GM23338 (cell line): Measurements from ENCODE around the gene NXPH2. TPM values are rescaled to one million over a fixed set of nuclear protein-coding genes. Genes with fewer than 3 reads are reported as not detected.

ENCODE experiments used
- ATAC-seq: fragments of 200-7000 bp; cut with Tn5 transposase; 3 replicates; pipeline ENCODE4 v1.9.1; 2020
- DNase-seq: peaks from one replicate; pipeline ENCODE4 v3.0.0-alpha.2; 2015; ENCODE audit warnings: low spot score
- H2AFZ ChIP-seq: fragments of 200-600 bp; sonication (generic); 2 replicates; pipeline ENCODE4 v1.8.0; 2016; ENCODE audit warnings: antibody characterized with exemption, mild to moderate bottlenecking, moderate library complexity
- H3F3A ChIP-seq: fragments of 200-600 bp; sonication (generic); replicated peaks from 2 replicates; pipeline ENCODE4 v1.8.0; 2017; ENCODE audit warnings: antibody characterized with exemption, mixed run types, low read depth
- H3K27ac ChIP-seq: fragments of 200-600 bp; sonication (generic); 2 replicates; pipeline ENCODE4 v1.6.1; 2016; ENCODE audit warnings: low read depth
- H3K27me3 ChIP-seq: fragments of 200-600 bp; sonication (generic); 2 replicates; pipeline ENCODE4 v1.8.0; 2016; ENCODE audit warnings: mild to moderate bottlenecking, mixed run types, moderate library complexity; ENCODE audit not compliant: insufficient read depth
- H3K36me3 ChIP-seq: fragments of 200-600 bp; sonication (generic); 2 replicates; pipeline ENCODE4 v1.8.0; 2016; ENCODE audit warnings: mild to moderate bottlenecking; ENCODE audit not compliant: insufficient read depth
- H3K4me1 ChIP-seq: fragments of 200-600 bp; sonication (generic); 2 replicates; pipeline ENCODE4 v1.8.0; 2016; ENCODE audit warnings: mild to moderate bottlenecking, moderate library complexity; ENCODE audit not compliant: insufficient read depth
- H3K4me2 ChIP-seq: fragments of 200-600 bp; sonication (generic); 2 replicates; pipeline ENCODE4 v1.7.1; 2017; ENCODE audit warnings: mixed run types
- H3K4me3 ChIP-seq: fragments of 200-600 bp; sonication (generic); 2 replicates; pipeline ENCODE4 v1.6.1; 2016; ENCODE audit warnings: mixed run types
- H3K79me2 ChIP-seq: fragments of 200-600 bp; sonication (generic); replicated peaks from 2 replicates; pipeline ENCODE4 v1.8.0; 2017; ENCODE audit warnings: mild to moderate bottlenecking; ENCODE audit not compliant: insufficient read depth
- H3K9me2 ChIP-seq: fragments of 200-600 bp; sonication (generic); 2 replicates; pipeline ENCODE4 v1.8.0; 2017; ENCODE audit not compliant: insufficient read depth
- H4K20me1 ChIP-seq: fragments of 200-600 bp; sonication (generic); replicated peaks from 2 replicates; pipeline ENCODE4 v1.8.0; 2017; ENCODE audit warnings: mild to moderate bottlenecking; ENCODE audit not compliant: insufficient read depth
- H3K27ac Mint-ChIP-seq: 2 replicates; pipeline ENCODE4 v1.8.0; 2020; ENCODE audit warnings: inconsistent platforms, mild to moderate bottlenecking, moderate library complexity, mixed read lengths
- H3K27me3 Mint-ChIP-seq: 3 replicates; pipeline ENCODE4 v1.8.0; 2022; ENCODE audit warnings: low read depth, mild to moderate bottlenecking, moderate library complexity, mixed read lengths, inconsistent platforms; ENCODE audit not compliant: insufficient read depth, poor library complexity
- H3K36me3 Mint-ChIP-seq: 3 replicates; pipeline ENCODE4 v1.8.0; 2021; ENCODE audit warnings: low read depth, mild to moderate bottlenecking, inconsistent platforms, moderate library complexity, mixed read lengths
- H3K4me1 Mint-ChIP-seq: 3 replicates; pipeline ENCODE4 v1.8.0; 2020; ENCODE audit warnings: mild to moderate bottlenecking, inconsistent platforms, mixed read lengths
- H3K4me3 Mint-ChIP-seq: 3 replicates; pipeline ENCODE4 v1.8.0; 2021; ENCODE audit warnings: moderate library complexity, mild to moderate bottlenecking, inconsistent platforms, mixed read lengths
- H3K9me3 Mint-ChIP-seq: 3 replicates; pipeline ENCODE4 v1.8.0; 2020; ENCODE audit warnings: moderate library complexity, mild to moderate bottlenecking, inconsistent platforms, mixed read lengths
- CREB1 ChIP-seq: fragments of 250-450 bp; sonication (Bioruptor Pico); IDR thresholded peaks from 2 replicates; pipeline ENCODE4 v1.5.0; 2020; ENCODE audit warnings: low read depth, mild to moderate bottlenecking, moderate library complexity
- EZH2 ChIP-seq: fragments of 200-600 bp; sonication (generic); IDR thresholded peaks from one replicate; pipeline ENCODE4 v1.8.0; 2017; ENCODE audit warnings: antibody characterized with exemption, mild to moderate bottlenecking, low read depth; ENCODE audit not compliant: unreplicated experiment
- EZH2phosphoT487 ChIP-seq: fragments of 200-600 bp; sonication (generic); IDR thresholded peaks from one replicate; pipeline ENCODE4 v1.8.1; 2018; ENCODE audit warnings: antibody characterized with exemption; ENCODE audit not compliant: unreplicated experiment
- JUNB ChIP-seq: IDR thresholded peaks from one replicate; pipeline ENCODE4 v1.6.1; 2016; ENCODE audit warnings: antibody characterized with exemption; ENCODE audit not compliant: unreplicated experiment
- NANOG ChIP-seq: IDR thresholded peaks from 2 replicates; pipeline ENCODE4 v1.6.1; 2016; ENCODE audit warnings: antibody characterized with exemption, borderline replicate concordance
- POLR2AphosphoS5 ChIP-seq: IDR thresholded peaks from 2 replicates; pipeline ENCODE4 v1.6.1; 2016; ENCODE audit warnings: antibody characterized with exemption, low read depth
- REST ChIP-seq: IDR thresholded peaks from one replicate; pipeline ENCODE4 v1.6.1; 2018; ENCODE audit warnings: antibody characterized with exemption; ENCODE audit not compliant: unreplicated experiment
- STAT1 ChIP-seq: IDR thresholded peaks from one replicate; pipeline ENCODE4 v1.6.1; 2016; ENCODE audit warnings: antibody characterized with exemption; ENCODE audit not compliant: unreplicated experiment
- ZNF114 ChIP-seq: fragments of 250-450 bp; sonication (Bioruptor Pico); IDR thresholded peaks from 2 replicates; pipeline ENCODE4 v1.5.0; 2020; ENCODE audit warnings: mild to moderate bottlenecking, moderate library complexity
- ZNF331 ChIP-seq: fragments of 250-450 bp; sonication (Bioruptor Pico); IDR thresholded peaks from 2 replicates; pipeline ENCODE4 v1.5.0; 2020; ENCODE audit warnings: low read depth, mild to moderate bottlenecking, moderate library complexity
- polyA plus RNA-seq: library from polyadenylated mRNA; unstranded; fragments of >200 nt; fragmentation: Nextera tagmentation; extraction: Ambion mirVana; gene quantifications from 2 replicates; pipeline ENCODE4 v1.2.1, GENCODE V29; 2016
- total RNA-seq: library from RNA; depleted of rRNA; stranded (reverse); fragments of >200 nt; shearing (Covaris generic); gene quantifications from 2 replicates; pipeline ENCODE4 v1.2.3, GENCODE V29; 2014
- TF ChIP-seq, protein P1 (sequence below): fragments of 250-450 bp; sonication (Bioruptor Pico); IDR thresholded peaks from 2 replicates; pipeline ENCODE4 v1.5.0; 2020; ENCODE audit warnings: mild to moderate bottlenecking, moderate library complexity
- TF ChIP-seq, protein P2 (sequence below), 2 experiments: fragments of 200-600 bp in 1 of 2; sonication (generic) in 1 of 2; conservative IDR thresholded peaks; 2 replicates each; pipeline versions ENCODE4 v1.5.1 to v1.6.1; 2016 to 2017; ENCODE audit warnings: antibody characterized with exemption in 2 of 2, low read depth in 2 of 2, mild to moderate bottlenecking in 2 of 2, moderate library complexity in 1 of 2
- TF ChIP-seq, protein P3 (sequence below): IDR thresholded peaks from 2 replicates; pipeline ENCODE4 v1.6.1; 2016; ENCODE audit warnings: antibody characterized with exemption

The NXPH2 gene
- total and polyA plus RNA-seq, 2 experiments from 2014 or later = 2.7 to 8.3 TPM

DNA sequence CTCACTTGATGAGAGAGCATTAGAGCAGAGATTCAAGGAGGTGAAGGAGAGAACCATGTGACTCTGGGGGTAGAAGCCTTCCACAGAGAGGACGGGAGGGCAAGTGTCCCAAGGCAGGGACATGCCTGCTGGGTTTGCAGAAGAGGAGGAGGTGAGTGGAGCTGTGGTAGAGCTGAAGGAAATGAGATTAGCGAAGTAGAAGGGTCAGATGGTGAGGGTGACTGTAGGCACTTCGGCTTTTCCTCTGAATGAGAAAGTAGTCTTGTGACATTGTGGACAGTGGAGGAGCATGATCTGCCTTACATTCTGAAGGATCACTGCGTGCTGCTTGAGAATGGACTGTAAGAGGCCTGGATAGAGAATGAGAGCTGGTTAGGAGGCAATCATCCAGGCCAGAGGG is 126.0 kb downstream of the NXPH2 start (continued):
- TF ChIP-seq, protein P1, sequence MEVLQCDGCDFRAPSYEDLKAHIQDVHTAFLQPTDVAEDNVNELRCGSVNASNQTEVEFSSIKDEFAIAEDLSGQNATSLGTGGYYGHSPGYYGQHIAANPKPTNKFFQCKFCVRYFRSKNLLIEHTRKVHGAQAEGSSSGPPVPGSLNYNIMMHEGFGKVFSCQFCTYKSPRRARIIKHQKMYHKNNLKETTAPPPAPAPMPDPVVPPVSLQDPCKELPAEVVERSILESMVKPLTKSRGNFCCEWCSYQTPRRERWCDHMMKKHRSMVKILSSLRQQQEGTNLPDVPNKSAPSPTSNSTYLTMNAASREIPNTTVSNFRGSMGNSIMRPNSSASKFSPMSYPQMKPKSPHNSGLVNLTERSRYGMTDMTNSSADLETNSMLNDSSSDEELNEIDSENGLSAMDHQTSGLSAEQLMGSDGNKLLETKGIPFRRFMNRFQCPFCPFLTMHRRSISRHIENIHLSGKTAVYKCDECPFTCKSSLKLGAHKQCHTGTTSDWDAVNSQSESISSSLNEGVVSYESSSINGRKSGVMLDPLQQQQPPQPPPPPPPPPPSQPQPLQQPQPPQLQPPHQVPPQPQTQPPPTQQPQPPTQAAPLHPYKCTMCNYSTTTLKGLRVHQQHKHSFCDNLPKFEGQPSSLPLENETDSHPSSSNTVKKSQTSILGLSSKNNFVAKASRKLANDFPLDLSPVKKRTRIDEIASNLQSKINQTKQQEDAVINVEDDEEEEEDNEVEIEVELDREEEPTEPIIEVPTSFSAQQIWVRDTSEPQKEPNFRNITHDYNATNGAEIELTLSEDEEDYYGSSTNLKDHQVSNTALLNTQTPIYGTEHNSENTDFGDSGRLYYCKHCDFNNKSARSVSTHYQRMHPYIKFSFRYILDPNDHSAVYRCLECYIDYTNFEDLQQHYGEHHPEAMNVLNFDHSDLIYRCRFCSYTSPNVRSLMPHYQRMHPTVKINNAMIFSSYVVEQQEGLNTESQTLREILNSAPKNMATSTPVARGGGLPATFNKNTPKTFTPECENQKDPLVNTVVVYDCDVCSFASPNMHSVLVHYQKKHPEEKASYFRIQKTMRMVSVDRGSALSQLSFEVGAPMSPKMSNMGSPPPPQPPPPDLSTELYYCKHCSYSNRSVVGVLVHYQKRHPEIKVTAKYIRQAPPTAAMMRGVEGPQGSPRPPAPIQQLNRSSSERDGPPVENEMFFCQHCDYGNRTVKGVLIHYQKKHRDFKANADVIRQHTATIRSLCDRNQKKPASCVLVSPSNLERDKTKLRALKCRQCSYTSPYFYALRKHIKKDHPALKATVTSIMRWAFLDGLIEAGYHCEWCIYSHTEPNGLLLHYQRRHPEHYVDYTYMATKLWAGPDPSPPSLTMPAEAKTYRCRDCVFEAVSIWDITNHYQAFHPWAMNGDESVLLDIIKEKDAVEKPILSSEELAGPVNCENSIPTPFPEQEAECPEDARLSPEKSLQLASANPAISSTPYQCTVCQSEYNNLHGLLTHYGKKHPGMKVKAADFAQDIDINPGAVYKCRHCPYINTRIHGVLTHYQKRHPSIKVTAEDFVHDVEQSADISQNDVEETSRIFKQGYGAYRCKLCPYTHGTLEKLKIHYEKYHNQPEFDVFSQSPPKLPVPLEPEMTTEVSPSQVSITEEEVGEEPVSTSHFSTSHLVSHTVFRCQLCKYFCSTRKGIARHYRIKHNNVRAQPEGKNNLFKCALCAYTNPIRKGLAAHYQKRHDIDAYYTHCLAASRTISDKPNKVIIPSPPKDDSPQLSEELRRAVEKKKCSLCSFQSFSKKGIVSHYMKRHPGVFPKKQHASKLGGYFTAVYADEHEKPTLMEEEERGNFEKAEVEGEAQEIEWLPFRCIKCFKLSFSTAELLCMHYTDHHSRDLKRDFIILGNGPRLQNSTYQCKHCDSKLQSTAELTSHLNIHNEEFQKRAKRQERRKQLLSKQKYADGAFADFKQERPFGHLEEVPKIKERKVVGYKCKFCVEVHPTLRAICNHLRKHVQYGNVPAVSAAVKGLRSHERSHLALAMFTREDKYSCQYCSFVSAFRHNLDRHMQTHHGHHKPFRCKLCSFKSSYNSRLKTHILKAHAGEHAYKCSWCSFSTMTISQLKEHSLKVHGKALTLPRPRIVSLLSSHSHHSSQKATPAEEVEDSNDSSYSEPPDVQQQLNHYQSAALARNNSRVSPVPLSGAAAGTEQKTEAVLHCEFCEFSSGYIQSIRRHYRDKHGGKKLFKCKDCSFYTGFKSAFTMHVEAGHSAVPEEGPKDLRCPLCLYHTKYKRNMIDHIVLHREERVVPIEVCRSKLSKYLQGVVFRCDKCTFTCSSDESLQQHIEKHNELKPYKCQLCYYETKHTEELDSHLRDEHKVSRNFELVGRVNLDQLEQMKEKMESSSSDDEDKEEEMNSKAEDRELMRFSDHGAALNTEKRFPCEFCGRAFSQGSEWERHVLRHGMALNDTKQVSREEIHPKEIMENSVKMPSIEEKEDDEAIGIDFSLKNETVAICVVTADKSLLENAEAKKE = no peak
- TF ChIP-seq POLR2AphosphoS5 = no peak
- TF ChIP-seq CREB1 (CRISPR knock-in tag) = no peak
- TF ChIP-seq ZNF331 (CRISPR knock-in tag) = no peak
- no peak for TF ChIP-seq NANOG

GRCh38 chr2:138652378-138652777 is 127.8 kb downstream of the NXPH2 start:
- Histone ChIP-seq H3F3A (no peaks in the 10 kb centered on the region), H3K27me3 (no peaks in the 10 kb centered on the region), H3K4me3 (no peak overlapping the region), H2AFZ (peak overlapping the region; percentile 84; the same call in 1 of the 2 replicates), H3K79me2 (no peaks in the 10 kb centered on the region), H3K4me2 (no peak overlapping the region), H4K20me1 (no peaks in the 10 kb centered on the region), H3K4me1 (peaks cover 18% of the 10 kb centered on the region), H3K36me3 (no peaks in the 10 kb centered on the region), H3K27ac (no peak overlapping the region), H3K9me2 (0 out of 2 replicates have a peak, but pooled peaks cover 6% of the 10 kb centered on the region)
- H3K4me3 Mint-ChIP-seq = no peak overlapping the region
- no peak overlapping the region for H3K27ac Mint-ChIP-seq
- ATAC-seq = no peak
- H3K36me3 Mint-ChIP-seq = no peaks in the 10 kb centered on the region
- no peaks in the 10 kb centered on the region for H3K27me3 Mint-ChIP-seq
- no peaks in the 10 kb centered on the region for H3K9me3 Mint-ChIP-seq
- peaks cover 25% of the 10 kb centered on the region for H3K4me1 Mint-ChIP-seq
- no peak for DNase-seq
- no peak for TF ChIP-seq EZH2
- TF ChIP-seq NANOG = no peak
- no peak for TF ChIP-seq ZNF114
- no peak for TF ChIP-seq STAT1
- TF ChIP-seq EZH2phosphoT487 = no peak
- no peak for TF ChIP-seq JUNB
- no peak for TF ChIP-seq POLR2AphosphoS5
- TF ChIP-seq, protein P2, sequence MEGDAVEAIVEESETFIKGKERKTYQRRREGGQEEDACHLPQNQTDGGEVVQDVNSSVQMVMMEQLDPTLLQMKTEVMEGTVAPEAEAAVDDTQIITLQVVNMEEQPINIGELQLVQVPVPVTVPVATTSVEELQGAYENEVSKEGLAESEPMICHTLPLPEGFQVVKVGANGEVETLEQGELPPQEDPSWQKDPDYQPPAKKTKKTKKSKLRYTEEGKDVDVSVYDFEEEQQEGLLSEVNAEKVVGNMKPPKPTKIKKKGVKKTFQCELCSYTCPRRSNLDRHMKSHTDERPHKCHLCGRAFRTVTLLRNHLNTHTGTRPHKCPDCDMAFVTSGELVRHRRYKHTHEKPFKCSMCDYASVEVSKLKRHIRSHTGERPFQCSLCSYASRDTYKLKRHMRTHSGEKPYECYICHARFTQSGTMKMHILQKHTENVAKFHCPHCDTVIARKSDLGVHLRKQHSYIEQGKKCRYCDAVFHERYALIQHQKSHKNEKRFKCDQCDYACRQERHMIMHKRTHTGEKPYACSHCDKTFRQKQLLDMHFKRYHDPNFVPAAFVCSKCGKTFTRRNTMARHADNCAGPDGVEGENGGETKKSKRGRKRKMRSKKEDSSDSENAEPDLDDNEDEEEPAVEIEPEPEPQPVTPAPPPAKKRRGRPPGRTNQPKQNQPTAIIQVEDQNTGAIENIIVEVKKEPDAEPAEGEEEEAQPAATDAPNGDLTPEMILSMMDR (conservative IDR thresholded peaks at IDR 0.05; ENCODE audit: low read depth in 2 of 2) = no peak
- no peak for TF ChIP-seq CREB1 (CRISPR knock-in tag)
- TF ChIP-seq REST = no peak
- no peak for TF ChIP-seq ZNF331 (CRISPR knock-in tag)
- TF ChIP-seq, protein P3, sequence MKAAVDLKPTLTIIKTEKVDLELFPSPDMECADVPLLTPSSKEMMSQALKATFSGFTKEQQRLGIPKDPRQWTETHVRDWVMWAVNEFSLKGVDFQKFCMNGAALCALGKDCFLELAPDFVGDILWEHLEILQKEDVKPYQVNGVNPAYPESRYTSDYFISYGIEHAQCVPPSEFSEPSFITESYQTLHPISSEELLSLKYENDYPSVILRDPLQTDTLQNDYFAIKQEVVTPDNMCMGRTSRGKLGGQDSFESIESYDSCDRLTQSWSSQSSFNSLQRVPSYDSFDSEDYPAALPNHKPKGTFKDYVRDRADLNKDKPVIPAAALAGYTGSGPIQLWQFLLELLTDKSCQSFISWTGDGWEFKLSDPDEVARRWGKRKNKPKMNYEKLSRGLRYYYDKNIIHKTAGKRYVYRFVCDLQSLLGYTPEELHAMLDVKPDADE = no peak
